GM19455 (cell line): ENCODE results near the gene INS.

ENCODE experiments used
- ATAC-seq: cut with Tn5 transposase; IDR thresholded peaks from one replicate; pipeline ENCODE4 v1.9.1; 2021; ENCODE audit not compliant: unreplicated experiment

Gene INS

GRCh38 chr11:2148595-2148994 lies 12.4 kb downstream of the INS start:
- ATAC-seq = no peak

GRCh38 chr11:2147391-2147790 lies 13.6 kb downstream of the INS start:
- no peak for ATAC-seq

GRCh38 chr11:2146051-2146450 lies 15.0 kb downstream of the INS start:
- ATAC-seq = no peak

- no peak for ATAC-seq
Observed at GRCh38 chr11:2144544-2145248, 16.3 kb downstream of the INS start.

- ATAC-seq = no peak
Observed at GRCh38 chr11:2143799-2144543, 17.0 kb downstream of the INS start.

- ATAC-seq = no peak
Observed at GRCh38 chr11:2143477-2143798, 17.6 kb downstream of the INS start.

GRCh38 chr11:2142762-2143202 lies 18.2 kb downstream of the INS start:
- no peak for ATAC-seq

- ATAC-seq = no peak
Observed at GRCh38 chr11:2142300-2142759, 18.7 kb downstream of the INS start.

- ATAC-seq = no peak
Observed at GRCh38 chr11:2140411-2141400, 20.3 kb downstream of the INS start.

- ATAC-seq = no peak
Observed at GRCh38 chr11:2139621-2140337, 21.2 kb downstream of the INS start.

- no peak for ATAC-seq
Observed at GRCh38 chr11:2139123-2139521, 21.9 kb downstream of the INS start, which contains the start of gene IGF2. Gene IGF2 (minus strand): TSS chr11:2139389. CDS start chr11:2135523, 3,866 bp downstream.

- ATAC-seq = no peak
Observed at GRCh38 chr11:2138431-2139122, 22.4 kb downstream of the INS start.

- no peak for ATAC-seq
Observed at GRCh38 chr11:2138068-2138430, 23.0 kb downstream of the INS start.

GRCh38 chr11:2137202-2138067 lies 23.6 kb downstream of the INS start:
- no peak for ATAC-seq

- no peak for ATAC-seq
Observed at GRCh38 chr11:2136952-2137201, 24.1 kb downstream of the INS start.

- no peak for ATAC-seq
Observed at GRCh38 chr11:2136209-2136951, 24.6 kb downstream of the INS start.

GRCh38 chr11:2135648-2136201 lies 25.3 kb downstream of the INS start:
- ATAC-seq = no peak

- no peak for ATAC-seq
Observed at GRCh38 chr11:2135018-2135569, 25.9 kb downstream of the INS start.
